A673 (cell line): ENCODE measurements around the gene MKNK1. TPM values are rescaled to one million over a fixed set of nuclear protein-coding genes. Genes with fewer than 3 reads are reported as not detected.

Experiments used
- BruUV-seq: library from RNA; stranded (reverse); fragments of 400-500 nt; replicated peaks from 2 replicates; lab custom pipeline; 2021; lab: Mats Ljungman, UMichigan
- CTCF ChIA-PET: fragments of 300-600 bp; sonication (Branson Sonifier 250); formaldehyde crosslinking; loops from one replicate; lab custom pipeline; 2022; ENCODE audit warnings: antibody characterized with exemption; lab: Charles Lee
- POLR2A ChIA-PET: fragments of 300-600 bp; sonication (Branson Sonifier 250); formaldehyde crosslinking; loops from one replicate; lab custom pipeline; 2022; ENCODE audit warnings: antibody characterized with exemption; ENCODE audit not compliant: low non-redundant PET; lab: Charles Lee
- DNase-seq: peaks from one replicate; pipeline ENCODE4 v3.0.0-alpha.2; 2015; ENCODE audit warnings: low spot score
- H3K27ac ChIP-seq: fragments of 200-600 bp; sonication (generic); 2 replicates; pipeline ENCODE4 v1.5.1; 2016; ENCODE audit warnings: mixed run types, low read depth, mild to moderate bottlenecking, mixed read lengths, antibody characterized with exemption, low read length; ENCODE audit not compliant: poor library complexity, severe bottlenecking
- H3K27me3 ChIP-seq: fragments of 200-600 bp; sonication (generic); replicated peaks from 2 replicates; pipeline ENCODE4 v1.6.1; 2017; ENCODE audit warnings: mixed run types, low read depth, mild to moderate bottlenecking, mixed read lengths, antibody characterized with exemption, low read length; ENCODE audit not compliant: insufficient read depth, poor library complexity
- H3K36me3 ChIP-seq: fragments of 200-600 bp; sonication (generic); 2 replicates; pipeline ENCODE4 v1.6.1; 2016; ENCODE audit warnings: mixed run types, mild to moderate bottlenecking, mixed read lengths, antibody characterized with exemption, low read length; ENCODE audit not compliant: insufficient read depth, poor library complexity, severe bottlenecking
- H3K4me1 ChIP-seq: fragments of 200-600 bp; sonication (generic); 2 replicates; pipeline ENCODE4 v1.6.1; 2017; ENCODE audit warnings: mixed run types, mild to moderate bottlenecking, mixed read lengths, antibody characterized with exemption, low read length; ENCODE audit not compliant: insufficient read depth, poor library complexity, severe bottlenecking
- H3K4me3 ChIP-seq: fragments of 200-600 bp; sonication (generic); 2 replicates; pipeline ENCODE4 v1.5.1; 2016; ENCODE audit warnings: low read depth, mixed run types, mild to moderate bottlenecking, mixed read lengths, low read length; ENCODE audit not compliant: poor library complexity, severe bottlenecking
- H3K9me3 ChIP-seq: fragments of 200-600 bp; sonication (generic); 2 replicates; pipeline ENCODE4 v1.6.1; 2016; ENCODE audit warnings: mixed run types, low read depth, mild to moderate bottlenecking, mixed read lengths, antibody characterized with exemption, low read length; ENCODE audit not compliant: poor library complexity, severe bottlenecking
- EZH2 ChIP-seq: fragments of 200-600 bp; sonication (generic); IDR thresholded peaks from 2 replicates; pipeline ENCODE4 v1.6.1; 2017; ENCODE audit warnings: borderline replicate concordance, low read depth, mild to moderate bottlenecking, mixed read lengths, antibody characterized with exemption, low read length; ENCODE audit not compliant: poor library complexity, severe bottlenecking
- intact Hi-C: fragments of 100-400 bp; cut with micrococcal nuclease; formaldehyde crosslinking; loops from one replicate; pipeline ENCODE4 v1.10.0; 2022; ENCODE audit not compliant: unreplicated experiment
- total RNA-seq: library from RNA; stranded (reverse); gene quantifications from 2 replicates; pipeline ENCODE4 v1.2.3, GENCODE V29; 2021
- TF ChIP-seq, protein P1 (sequence below): fragments of 300-800, 200-600 bp; sonication (generic); conservative IDR thresholded peaks from 2 replicates; pipeline ENCODE4 v1.5.1; 2017; ENCODE audit warnings: low read depth, mild to moderate bottlenecking, antibody characterized with exemption, low read length, moderate library complexity, mixed read lengths

MKNK1 gene
- total RNA-seq, 1 experiment from 2014 or later = 22.7 TPM

DNA sequence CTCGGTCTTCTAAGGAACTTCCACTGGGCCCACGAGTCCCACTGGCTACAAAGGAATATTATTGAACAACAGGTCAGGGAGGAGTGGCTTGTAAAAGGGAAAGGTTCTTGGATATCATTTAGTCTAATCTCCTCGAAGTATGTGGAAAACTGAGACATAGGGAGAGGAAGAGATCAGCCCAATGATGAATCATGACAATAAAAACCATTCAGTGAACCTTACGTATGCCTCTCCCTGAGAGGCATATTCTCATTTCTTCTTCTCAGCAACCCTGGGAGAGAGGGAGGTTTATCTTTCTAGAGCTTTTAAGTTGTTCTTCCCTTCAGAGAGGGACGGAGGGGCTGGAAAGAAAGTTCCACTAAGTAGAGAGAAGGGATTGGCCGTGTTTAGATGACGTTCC is 17.9 kb upstream of the MKNK1 start:
- no peak for DNase-seq
- Histone ChIP-seq H3K27me3 (no peaks in the 10 kb centered on the region), H3K4me1 (peaks cover 4% of the 10 kb centered on the region), H3K27ac (no peak overlapping the region), H3K36me3 (no peaks in the 10 kb centered on the region), H3K4me3 (no peak overlapping the region), H3K9me3 (no peaks in the 10 kb centered on the region)
- CTCF ChIA-PET = interaction anchor here (0.5 to 0.6 kb wide), 2 partner anchors 71 to 88 kb away, joined by 3 read pairs; no protein-coding TSS in a partner anchor
- no peak for TF ChIP-seq EZH2
- TF ChIP-seq, protein P1, sequence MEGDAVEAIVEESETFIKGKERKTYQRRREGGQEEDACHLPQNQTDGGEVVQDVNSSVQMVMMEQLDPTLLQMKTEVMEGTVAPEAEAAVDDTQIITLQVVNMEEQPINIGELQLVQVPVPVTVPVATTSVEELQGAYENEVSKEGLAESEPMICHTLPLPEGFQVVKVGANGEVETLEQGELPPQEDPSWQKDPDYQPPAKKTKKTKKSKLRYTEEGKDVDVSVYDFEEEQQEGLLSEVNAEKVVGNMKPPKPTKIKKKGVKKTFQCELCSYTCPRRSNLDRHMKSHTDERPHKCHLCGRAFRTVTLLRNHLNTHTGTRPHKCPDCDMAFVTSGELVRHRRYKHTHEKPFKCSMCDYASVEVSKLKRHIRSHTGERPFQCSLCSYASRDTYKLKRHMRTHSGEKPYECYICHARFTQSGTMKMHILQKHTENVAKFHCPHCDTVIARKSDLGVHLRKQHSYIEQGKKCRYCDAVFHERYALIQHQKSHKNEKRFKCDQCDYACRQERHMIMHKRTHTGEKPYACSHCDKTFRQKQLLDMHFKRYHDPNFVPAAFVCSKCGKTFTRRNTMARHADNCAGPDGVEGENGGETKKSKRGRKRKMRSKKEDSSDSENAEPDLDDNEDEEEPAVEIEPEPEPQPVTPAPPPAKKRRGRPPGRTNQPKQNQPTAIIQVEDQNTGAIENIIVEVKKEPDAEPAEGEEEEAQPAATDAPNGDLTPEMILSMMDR = no peak
- BruUV-seq = no TSS peak
- POLR2A ChIA-PET = no interaction called here
- intact Hi-C loops = loop anchor here (2.0 kb wide), 1 partner anchor 103 kb away; no protein-coding TSS in a partner anchor

DNA sequence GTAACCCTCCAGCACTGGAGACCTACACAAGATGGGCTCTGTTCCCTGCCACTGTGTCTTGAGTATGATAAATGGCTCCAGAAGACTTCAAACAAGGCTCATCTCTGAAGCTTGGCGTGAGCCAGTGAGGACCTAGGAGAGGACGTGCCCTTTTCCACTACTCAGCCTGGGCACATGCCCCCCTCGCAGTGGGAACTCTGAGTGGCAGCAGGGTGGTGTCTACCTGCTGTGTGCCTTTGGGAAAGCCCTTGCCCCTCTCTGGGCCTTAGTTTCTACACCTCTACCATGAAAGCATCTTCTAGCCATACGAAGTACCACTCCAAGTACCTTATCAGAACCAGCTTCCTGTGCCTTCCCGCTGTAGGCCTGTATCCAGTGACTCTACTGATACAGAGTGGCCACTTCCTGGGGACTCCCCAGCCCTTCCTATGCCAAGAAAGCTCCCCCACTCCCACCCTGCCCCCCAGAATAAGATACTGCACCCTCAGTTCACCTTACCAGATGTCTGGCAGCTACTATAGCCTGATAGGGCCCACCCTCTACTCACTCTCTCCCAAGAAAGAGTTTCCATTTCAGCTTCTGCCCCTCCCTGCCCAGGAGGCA is 15.7 kb upstream of the MKNK1 start:
- Histone ChIP-seq H3K4me1 (peaks cover 4% of the 10 kb centered on the region), H3K4me3 (no peak overlapping the region), H3K27ac (no peak overlapping the region), H3K36me3 (no peaks in the 10 kb centered on the region), H3K27me3 (no peaks in the 10 kb centered on the region), H3K9me3 (no peaks in the 10 kb centered on the region)
- CTCF ChIA-PET = no interaction called here
- no peak for DNase-seq
- POLR2A ChIA-PET = no interaction called here
- TF ChIP-seq EZH2 = no peak
- TF ChIP-seq, protein P1 = no peak
- no TSS peak for BruUV-seq
- intact Hi-C loops = no loop called here

DNA sequence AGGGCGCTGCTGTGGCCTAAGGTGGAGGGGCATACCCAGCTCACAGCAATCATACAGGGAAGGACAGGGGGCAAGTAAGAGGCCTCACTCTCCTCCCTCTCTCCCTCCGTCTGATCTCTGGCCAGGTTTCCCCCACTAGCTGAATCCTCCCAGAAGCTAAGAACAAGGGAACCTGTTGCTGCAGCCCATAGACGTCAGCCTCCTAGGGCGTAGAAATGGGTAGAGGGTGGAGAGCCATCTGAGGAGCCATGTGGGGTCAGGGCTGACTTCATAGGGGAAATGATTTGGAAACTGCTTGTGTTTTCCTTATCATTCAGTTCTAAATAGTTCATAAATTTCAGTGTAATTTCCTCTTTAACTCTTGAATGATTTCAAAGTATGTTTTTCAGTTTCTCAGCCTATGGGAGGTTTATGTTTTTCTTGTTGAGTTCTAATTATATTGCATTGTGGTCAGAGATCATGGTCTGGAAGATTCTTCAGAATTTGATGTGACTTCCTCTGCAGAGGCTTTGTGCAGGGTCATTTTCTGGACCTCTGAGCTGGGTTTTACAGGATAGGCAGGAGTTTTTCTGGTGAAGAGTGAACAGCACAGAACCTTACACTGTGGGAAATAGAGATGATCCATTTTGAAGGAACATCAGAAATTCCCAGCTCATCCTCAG is 14.8 kb upstream of the MKNK1 start:
- H3K27ac ChIP-seq = no peak overlapping the region
- no peak for DNase-seq
- BruUV-seq = no TSS peak
- intact Hi-C loops = no loop called here
- POLR2A ChIA-PET = interaction anchor here (0.5 kb wide), 1 partner anchor 322 kb away, joined by 3 read pairs; no protein-coding TSS in a partner anchor
- H3K9me3 ChIP-seq = no peaks in the 10 kb centered on the region
- H3K4me1 ChIP-seq = peaks cover 10% of the 10 kb centered on the region
- CTCF ChIA-PET = no interaction called here
- no peaks in the 10 kb centered on the region for H3K36me3 ChIP-seq
- H3K4me3 ChIP-seq = no peak overlapping the region
- TF ChIP-seq, protein P1 = no peak
- no peak for TF ChIP-seq EZH2
- H3K27me3 ChIP-seq = no peaks in the 10 kb centered on the region
